ENCODE results near the gene ERICH3.

The ERICH3 gene

DNA sequence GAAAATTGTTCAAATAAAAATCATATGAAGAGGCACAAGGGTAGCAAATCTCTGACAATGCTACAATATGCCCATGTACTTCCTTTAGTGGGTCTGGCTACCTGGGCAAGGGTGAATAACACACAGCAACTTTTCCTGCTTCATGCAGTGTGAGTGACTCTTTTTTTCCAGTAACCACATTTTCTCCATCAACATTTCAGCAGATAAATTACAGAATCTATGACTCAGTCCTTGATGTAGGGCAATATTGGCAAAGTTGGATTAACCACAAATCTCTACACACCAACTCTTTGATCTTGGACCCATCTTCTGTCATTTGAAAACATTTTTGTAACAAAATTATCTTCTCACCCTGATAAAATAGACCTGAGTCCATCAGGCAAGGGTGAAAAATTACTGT lies 31.7 kb downstream of the ERICH3 start:
- TF ChIP-seq TOX (CRISPR knock-in tag; IDR thresholded peaks at IDR 0.05; ENCODE audit: borderline replicate concordance): no peak; the same call in 1 of the 2 replicates
- TF ChIP-seq, protein P1, sequence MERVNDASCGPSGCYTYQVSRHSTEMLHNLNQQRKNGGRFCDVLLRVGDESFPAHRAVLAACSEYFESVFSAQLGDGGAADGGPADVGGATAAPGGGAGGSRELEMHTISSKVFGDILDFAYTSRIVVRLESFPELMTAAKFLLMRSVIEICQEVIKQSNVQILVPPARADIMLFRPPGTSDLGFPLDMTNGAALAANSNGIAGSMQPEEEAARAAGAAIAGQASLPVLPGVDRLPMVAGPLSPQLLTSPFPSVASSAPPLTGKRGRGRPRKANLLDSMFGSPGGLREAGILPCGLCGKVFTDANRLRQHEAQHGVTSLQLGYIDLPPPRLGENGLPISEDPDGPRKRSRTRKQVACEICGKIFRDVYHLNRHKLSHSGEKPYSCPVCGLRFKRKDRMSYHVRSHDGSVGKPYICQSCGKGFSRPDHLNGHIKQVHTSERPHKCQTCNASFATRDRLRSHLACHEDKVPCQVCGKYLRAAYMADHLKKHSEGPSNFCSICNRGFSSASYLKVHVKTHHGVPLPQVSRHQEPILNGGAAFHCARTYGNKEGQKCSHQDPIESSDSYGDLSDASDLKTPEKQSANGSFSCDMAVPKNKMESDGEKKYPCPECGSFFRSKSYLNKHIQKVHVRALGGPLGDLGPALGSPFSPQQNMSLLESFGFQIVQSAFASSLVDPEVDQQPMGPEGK (CRISPR knock-in tag; IDR thresholded peaks at IDR 0.05; ENCODE audit: borderline replicate concordance): no peak
- no peak for ATAC-seq

DNA sequence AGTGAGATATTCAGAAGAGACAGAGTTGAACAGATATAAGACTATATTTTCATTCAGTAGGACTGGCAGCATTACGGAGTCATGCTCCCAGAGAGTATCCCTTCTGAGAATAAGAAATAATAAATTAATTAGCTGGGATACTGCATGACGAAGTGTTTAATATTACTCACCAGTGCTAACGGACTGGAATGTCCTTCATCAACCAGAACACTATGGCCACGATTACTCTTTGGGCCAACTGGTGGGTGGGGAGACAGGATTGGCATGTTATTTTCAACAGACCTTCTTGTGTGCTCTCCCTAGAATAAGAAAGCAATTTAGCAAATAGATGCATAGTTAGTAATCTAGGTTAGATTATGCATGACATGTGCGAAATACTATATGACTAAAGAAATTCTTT lies 32.4 kb downstream of the ERICH3 start:
- no peak for TF ChIP-seq PPARA (CRISPR knock-in tag; IDR thresholded peaks at IDR 0.05; ENCODE audit: borderline replicate concordance)
- TF ChIP-seq, protein P2, sequence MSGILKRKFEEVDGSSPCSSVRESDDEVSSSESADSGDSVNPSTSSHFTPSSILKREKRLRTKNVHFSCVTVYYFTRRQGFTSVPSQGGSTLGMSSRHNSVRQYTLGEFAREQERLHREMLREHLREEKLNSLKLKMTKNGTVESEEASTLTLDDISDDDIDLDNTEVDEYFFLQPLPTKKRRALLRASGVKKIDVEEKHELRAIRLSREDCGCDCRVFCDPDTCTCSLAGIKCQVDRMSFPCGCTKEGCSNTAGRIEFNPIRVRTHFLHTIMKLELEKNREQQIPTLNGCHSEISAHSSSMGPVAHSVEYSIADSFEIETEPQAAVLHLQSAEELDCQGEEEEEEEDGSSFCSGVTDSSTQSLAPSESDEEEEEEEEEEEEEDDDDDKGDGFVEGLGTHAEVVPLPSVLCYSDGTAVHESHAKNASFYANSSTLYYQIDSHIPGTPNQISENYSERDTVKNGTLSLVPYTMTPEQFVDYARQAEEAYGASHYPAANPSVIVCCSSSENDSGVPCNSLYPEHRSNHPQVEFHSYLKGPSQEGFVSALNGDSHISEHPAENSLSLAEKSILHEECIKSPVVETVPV (CRISPR knock-in tag; IDR thresholded peaks at IDR 0.05): no peak
- TF ChIP-seq BACH2 (CRISPR knock-in tag; IDR thresholded peaks at IDR 0.05; ENCODE audit: borderline replicate concordance): no peak
- no peak for TF ChIP-seq ZFP3 (CRISPR knock-in tag; IDR thresholded peaks at IDR 0.05)
- TF ChIP-seq TCF4 (CRISPR knock-in tag; IDR thresholded peaks at IDR 0.05; ENCODE audit: borderline replicate concordance): no peak
- TF ChIP-seq, protein P3, sequence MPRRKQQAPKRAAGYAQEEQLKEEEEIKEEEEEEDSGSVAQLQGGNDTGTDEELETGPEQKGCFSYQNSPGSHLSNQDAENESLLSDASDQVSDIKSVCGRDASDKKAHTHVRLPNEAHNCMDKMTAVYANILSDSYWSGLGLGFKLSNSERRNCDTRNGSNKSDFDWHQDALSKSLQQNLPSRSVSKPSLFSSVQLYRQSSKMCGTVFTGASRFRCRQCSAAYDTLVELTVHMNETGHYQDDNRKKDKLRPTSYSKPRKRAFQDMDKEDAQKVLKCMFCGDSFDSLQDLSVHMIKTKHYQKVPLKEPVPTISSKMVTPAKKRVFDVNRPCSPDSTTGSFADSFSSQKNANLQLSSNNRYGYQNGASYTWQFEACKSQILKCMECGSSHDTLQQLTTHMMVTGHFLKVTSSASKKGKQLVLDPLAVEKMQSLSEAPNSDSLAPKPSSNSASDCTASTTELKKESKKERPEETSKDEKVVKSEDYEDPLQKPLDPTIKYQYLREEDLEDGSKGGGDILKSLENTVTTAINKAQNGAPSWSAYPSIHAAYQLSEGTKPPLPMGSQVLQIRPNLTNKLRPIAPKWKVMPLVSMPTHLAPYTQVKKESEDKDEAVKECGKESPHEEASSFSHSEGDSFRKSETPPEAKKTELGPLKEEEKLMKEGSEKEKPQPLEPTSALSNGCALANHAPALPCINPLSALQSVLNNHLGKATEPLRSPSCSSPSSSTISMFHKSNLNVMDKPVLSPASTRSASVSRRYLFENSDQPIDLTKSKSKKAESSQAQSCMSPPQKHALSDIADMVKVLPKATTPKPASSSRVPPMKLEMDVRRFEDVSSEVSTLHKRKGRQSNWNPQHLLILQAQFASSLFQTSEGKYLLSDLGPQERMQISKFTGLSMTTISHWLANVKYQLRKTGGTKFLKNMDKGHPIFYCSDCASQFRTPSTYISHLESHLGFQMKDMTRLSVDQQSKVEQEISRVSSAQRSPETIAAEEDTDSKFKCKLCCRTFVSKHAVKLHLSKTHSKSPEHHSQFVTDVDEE (CRISPR knock-in tag; IDR thresholded peaks at IDR 0.05): no peak
- no peak for TF ChIP-seq OSR1 (CRISPR knock-in tag; IDR thresholded peaks at IDR 0.05)
- TF ChIP-seq SNAI2 (CRISPR knock-in tag; IDR thresholded peaks at IDR 0.05): no peak
- ATAC-seq: no peak

DNA sequence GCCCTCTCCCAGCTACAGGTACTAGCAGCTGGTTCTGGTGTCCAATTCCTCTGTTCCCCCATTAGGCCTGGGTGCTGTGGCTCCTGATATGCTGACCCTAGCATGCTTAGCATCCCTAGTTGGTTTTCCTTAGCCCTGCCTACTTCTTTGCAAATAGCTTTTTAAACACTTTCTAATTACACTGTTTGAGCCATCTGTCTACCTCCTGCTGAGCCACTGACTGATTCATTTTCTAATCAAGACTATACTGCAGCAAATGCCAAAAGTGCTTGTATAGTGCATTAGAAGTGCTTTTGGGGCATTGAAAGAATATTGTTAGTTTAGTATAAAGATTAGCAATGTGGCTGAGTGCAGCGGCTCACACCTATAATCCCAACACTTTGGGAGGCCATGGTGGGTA lies 36.3 kb downstream of the ERICH3 start:
- TF ChIP-seq TOX (CRISPR knock-in tag; IDR thresholded peaks at IDR 0.05; ENCODE audit: borderline replicate concordance): no peak
- TF ChIP-seq TCF4 (CRISPR knock-in tag; IDR thresholded peaks at IDR 0.05; ENCODE audit: borderline replicate concordance): no peak
- no peak for TF ChIP-seq ZC3H10 (CRISPR knock-in tag; IDR thresholded peaks at IDR 0.05)
- TF ChIP-seq ZFP30 (CRISPR knock-in tag; IDR thresholded peaks at IDR 0.05): no peak
- TF ChIP-seq, protein P4, sequence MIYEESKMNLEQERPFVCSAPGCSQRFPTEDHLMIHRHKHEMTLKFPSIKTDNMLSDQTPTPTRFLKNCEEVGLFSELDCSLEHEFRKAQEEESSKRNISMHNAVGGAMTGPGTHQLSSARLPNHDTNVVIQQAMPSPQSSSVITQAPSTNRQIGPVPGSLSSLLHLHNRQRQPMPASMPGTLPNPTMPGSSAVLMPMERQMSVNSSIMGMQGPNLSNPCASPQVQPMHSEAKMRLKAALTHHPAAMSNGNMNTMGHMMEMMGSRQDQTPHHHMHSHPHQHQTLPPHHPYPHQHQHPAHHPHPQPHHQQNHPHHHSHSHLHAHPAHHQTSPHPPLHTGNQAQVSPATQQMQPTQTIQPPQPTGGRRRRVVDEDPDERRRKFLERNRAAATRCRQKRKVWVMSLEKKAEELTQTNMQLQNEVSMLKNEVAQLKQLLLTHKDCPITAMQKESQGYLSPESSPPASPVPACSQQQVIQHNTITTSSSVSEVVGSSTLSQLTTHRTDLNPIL (CRISPR knock-in tag; IDR thresholded peaks at IDR 0.05; ENCODE audit: low read depth): no peak
- TF ChIP-seq, protein P5, sequence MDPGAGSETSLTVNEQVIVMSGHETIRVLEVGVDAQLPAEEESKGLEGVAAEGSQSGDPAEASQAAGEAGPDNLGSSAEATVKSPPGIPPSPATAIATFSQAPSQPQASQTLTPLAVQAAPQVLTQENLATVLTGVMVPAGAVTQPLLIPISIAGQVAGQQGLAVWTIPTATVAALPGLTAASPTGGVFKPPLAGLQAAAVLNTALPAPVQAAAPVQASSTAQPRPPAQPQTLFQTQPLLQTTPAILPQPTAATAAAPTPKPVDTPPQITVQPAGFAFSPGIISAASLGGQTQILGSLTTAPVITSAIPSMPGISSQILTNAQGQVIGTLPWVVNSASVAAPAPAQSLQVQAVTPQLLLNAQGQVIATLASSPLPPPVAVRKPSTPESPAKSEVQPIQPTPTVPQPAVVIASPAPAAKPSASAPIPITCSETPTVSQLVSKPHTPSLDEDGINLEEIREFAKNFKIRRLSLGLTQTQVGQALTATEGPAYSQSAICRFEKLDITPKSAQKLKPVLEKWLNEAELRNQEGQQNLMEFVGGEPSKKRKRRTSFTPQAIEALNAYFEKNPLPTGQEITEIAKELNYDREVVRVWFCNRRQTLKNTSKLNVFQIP (CRISPR knock-in tag; IDR thresholded peaks at IDR 0.05; ENCODE audit: borderline replicate concordance, low read depth): no peak
- TF ChIP-seq, protein P2 (CRISPR knock-in tag; IDR thresholded peaks at IDR 0.05): no peak
- no peak for TF ChIP-seq CSDC2 (CRISPR knock-in tag; IDR thresholded peaks at IDR 0.05)
- TF ChIP-seq BACH2 (CRISPR knock-in tag; IDR thresholded peaks at IDR 0.05; ENCODE audit: borderline replicate concordance): no peak
- TF ChIP-seq RARB (CRISPR knock-in tag; IDR thresholded peaks at IDR 0.05): no peak
- no peak for TF ChIP-seq ZNF565 (CRISPR knock-in tag; conservative IDR thresholded peaks at IDR 0.05; ENCODE audit: low read depth)
- TF ChIP-seq, protein P1 (CRISPR knock-in tag; IDR thresholded peaks at IDR 0.05; ENCODE audit: borderline replicate concordance): no peak
- TF ChIP-seq ZNF70 (CRISPR knock-in tag; IDR thresholded peaks at IDR 0.05): no peak
- no peak for TF ChIP-seq ZNF8 (CRISPR knock-in tag; IDR thresholded peaks at IDR 0.05)
- TF ChIP-seq ESRRG (CRISPR knock-in tag; IDR thresholded peaks at IDR 0.05): no peak
- TF ChIP-seq GLIS3 (CRISPR knock-in tag; IDR thresholded peaks at IDR 0.05): no peak
- no peak for TF ChIP-seq OSR1 (CRISPR knock-in tag; IDR thresholded peaks at IDR 0.05)
- no peak for TF ChIP-seq ZFP3 (CRISPR knock-in tag; IDR thresholded peaks at IDR 0.05)
- TF ChIP-seq ISL1 (CRISPR knock-in tag; IDR thresholded peaks at IDR 0.05): no peak
- no peak for TF ChIP-seq SNAI2 (CRISPR knock-in tag; IDR thresholded peaks at IDR 0.05)
- ATAC-seq: no peak
